H1 (cell line): ENCODE measurements around the gene GIPC2. TPM values are rescaled to one million over a fixed set of nuclear protein-coding genes. Genes with fewer than 3 reads are reported as not detected.

Experiments used
- CTCF ChIA-PET: fragments of 300-600 bp; sonication (Branson Sonifier 250); formaldehyde crosslinking; loops from one replicate; lab custom pipeline; 2021; ENCODE audit not compliant: partially characterized antibody; lab: Charles Lee
- POLR2A ChIA-PET: fragments of 300-600 bp; sonication (Branson Sonifier 250); formaldehyde crosslinking; loops from one replicate; lab custom pipeline; 2021; ENCODE audit warnings: inconsistent platforms; ENCODE audit not compliant: partially characterized antibody; lab: Charles Lee
- DNase-seq, 2 experiments: peaks; one replicate each; pipeline versions ENCODE4 v3.0.0 to v3.0.0-alpha.2; 2010 to 2022; ENCODE audit warnings: low spot score in 2 of 2, low read depth in 1 of 2, mixed read lengths in 1 of 2
- FAIRE-seq: peaks from 2 replicates; lab custom pipeline; 2011; peaks lifted over from hg19 to GRCh38; lab: Jason Lieb, UNC
- H2AFZ ChIP-seq: 2 replicates; pipeline ENCODE4 v1.8.1; 2012; ENCODE audit warnings: low read length, inconsistent platforms
- H2AK5ac ChIP-seq: 2 replicates; pipeline ENCODE4 v1.6.1; 2013; ENCODE audit warnings: low read depth, low read length
- H2BK120ac ChIP-seq: replicated peaks from 2 replicates; pipeline ENCODE3; 2013; ENCODE audit warnings: low read depth, low read length, inconsistent platforms
- H2BK12ac ChIP-seq: 2 replicates; pipeline ENCODE4 v1.6.1; 2013; ENCODE audit warnings: low read depth, low read length
- H2BK15ac ChIP-seq: 2 replicates; pipeline ENCODE4 v1.6.1; 2013; ENCODE audit warnings: low read length
- H2BK20ac ChIP-seq: 2 replicates; pipeline ENCODE4 v1.6.1; 2013; ENCODE audit warnings: low read length
- H2BK5ac ChIP-seq: 2 replicates; pipeline ENCODE4 v1.6.1; 2013; ENCODE audit warnings: low read depth, low read length
- H3K14ac ChIP-seq: 2 replicates; pipeline ENCODE4 v1.6.1; 2013; ENCODE audit warnings: inconsistent platforms; ENCODE audit not compliant: insufficient read length
- H3K18ac ChIP-seq: 2 replicates; pipeline ENCODE4 v1.6.1; 2013; ENCODE audit warnings: low read length; ENCODE audit errors: extremely low read depth
- H3K23ac ChIP-seq: 2 replicates; pipeline ENCODE4 v1.6.1; 2013; ENCODE audit warnings: inconsistent platforms; ENCODE audit not compliant: insufficient read length
- H3K23me2 ChIP-seq: 2 replicates; pipeline ENCODE4 v1.6.1; 2013; ENCODE audit warnings: low read depth, low read length
- H3K27ac ChIP-seq: 2 replicates; pipeline ENCODE4 v1.6.1; 2011; ENCODE audit warnings: low read depth, low read length, inconsistent platforms
- H3K27me3 ChIP-seq, 4 experiments: replicated peaks in 1 of 4; 1 replicate in 1 of 4; 2 replicates in 3 of 4; pipeline versions ENCODE4 v1.6.1 to v1.8.1; 2011 to 2013; ENCODE audit warnings: low read length in 3 of 4, mild to moderate bottlenecking in 3 of 4, inconsistent platforms in 2 of 4, mixed read lengths in 2 of 4, moderate library complexity in 1 of 4; ENCODE audit not compliant: control insufficient read depth in 3 of 4, insufficient read depth in 3 of 4; ENCODE audit errors: extremely low read depth in 1 of 4
- H3K36me3 ChIP-seq, 4 experiments: 2 replicates each; pipeline versions ENCODE4 v1.6.1 to v1.8.1; 2011 to 2013; ENCODE audit warnings: mild to moderate bottlenecking in 4 of 4, low read length in 3 of 4, moderate library complexity in 2 of 4, control low read depth in 1 of 4, inconsistent platforms in 1 of 4; ENCODE audit not compliant: insufficient read depth in 4 of 4, control insufficient read depth in 2 of 4
- H3K4ac ChIP-seq: replicated peaks from 2 replicates; pipeline ENCODE3; 2013; ENCODE audit warnings: low read length, low read depth, mixed read lengths, inconsistent platforms; ENCODE audit not compliant: insufficient read length
- H3K4me1 ChIP-seq, 4 experiments: replicated peaks in 1 of 4; 1 replicate in 1 of 4; 2 replicates in 3 of 4; pipeline versions ENCODE4 v1.6.1 to v1.8.1; 2011 to 2013; ENCODE audit warnings: low read length in 3 of 4, inconsistent platforms in 2 of 4, mixed read lengths in 1 of 4; ENCODE audit not compliant: insufficient read depth in 4 of 4, control insufficient read depth in 3 of 4
- H3K4me2 ChIP-seq, 2 experiments: 2 replicates each; pipeline versions ENCODE4 v1.6.1 to v1.8.1; 2011 to 2013; ENCODE audit warnings: low read depth in 2 of 2, low read length in 2 of 2, control low read depth in 1 of 2, inconsistent platforms in 1 of 2, mild to moderate bottlenecking in 1 of 2; ENCODE audit not compliant: insufficient read depth in 1 of 2
- H3K4me3 ChIP-seq, 4 experiments: fragments of 200-600, 300-600 bp in 1 of 4; sonication (generic), shearing (Covaris generic), sonication (Bioruptor Twin) in 1 of 4; 2 replicates each; pipeline versions ENCODE4 v1.5.1 to v1.8.1; 2011 to 2016; ENCODE audit warnings: low read length in 4 of 4, low read depth in 3 of 4, control low read depth in 2 of 4, inconsistent platforms in 2 of 4, mild to moderate bottlenecking in 2 of 4, mixed read lengths in 1 of 4, moderate library complexity in 1 of 4; ENCODE audit not compliant: insufficient read depth in 2 of 4; ENCODE audit errors: extremely low read depth in 1 of 4
- H3K56ac ChIP-seq: replicated peaks from 2 replicates; pipeline ENCODE3; 2013; ENCODE audit warnings: low read depth, mild to moderate bottlenecking, mixed read lengths, low read length, inconsistent platforms; ENCODE audit not compliant: insufficient read length
- H3K79me1 ChIP-seq: 2 replicates; pipeline ENCODE4 v1.6.1; 2013; ENCODE audit warnings: low read depth, low read length, control low read depth
- H3K79me2 ChIP-seq, 2 experiments: 2 replicates each; pipeline versions ENCODE4 v1.6.1 to v1.8.1; 2012 to 2013; ENCODE audit warnings: low read length in 2 of 2, mild to moderate bottlenecking in 2 of 2, inconsistent platforms in 1 of 2; ENCODE audit not compliant: insufficient read depth in 2 of 2, control insufficient read depth in 1 of 2
- H3K9ac ChIP-seq, 4 experiments: replicated peaks in 1 of 4; 1 replicate in 1 of 4; 2 replicates in 3 of 4; pipeline versions ENCODE4 v1.6.1 to v1.8.1; 2011 to 2013; ENCODE audit warnings: low read depth in 3 of 4, low read length in 3 of 4, control low read depth in 2 of 4, mild to moderate bottlenecking in 2 of 4, moderate library complexity in 2 of 4, inconsistent platforms in 1 of 4; ENCODE audit errors: extremely low read depth in 1 of 4
- H3K9me3 ChIP-seq, 2 experiments: 2 replicates each; pipeline versions ENCODE4 v1.6.1 to v1.8.1; 2012 to 2013; ENCODE audit warnings: mild to moderate bottlenecking in 2 of 2, moderate library complexity in 2 of 2, control low read depth in 1 of 2, inconsistent platforms in 1 of 2, low read depth in 1 of 2, low read length in 1 of 2, mixed read lengths in 1 of 2; ENCODE audit not compliant: insufficient read depth in 2 of 2
- H4K20me1 ChIP-seq, 2 experiments: replicated peaks in 1 of 2; 2 replicates each; pipeline versions ENCODE3 to v1.8.1; 2011 to 2013; ENCODE audit warnings: inconsistent platforms in 2 of 2, low read length in 2 of 2, mild to moderate bottlenecking in 1 of 2; ENCODE audit not compliant: insufficient read depth in 2 of 2, control insufficient read depth in 1 of 2
- H4K5ac ChIP-seq: 2 replicates; pipeline ENCODE4 v1.6.1; 2013; ENCODE audit warnings: low read length, low read depth, mixed read lengths, inconsistent platforms; ENCODE audit not compliant: insufficient read length
- H4K8ac ChIP-seq: 2 replicates; pipeline ENCODE4 v1.8.0; 2013; ENCODE audit warnings: mild to moderate bottlenecking, moderate library complexity, low read length, inconsistent platforms; ENCODE audit not compliant: insufficient read depth; ENCODE audit errors: extremely low read depth
- H4K91ac ChIP-seq: replicated peaks from 2 replicates; pipeline ENCODE3; 2013; ENCODE audit warnings: low read length, mixed read lengths, inconsistent platforms; ENCODE audit not compliant: insufficient read length
- BRCA1 ChIP-seq: IDR thresholded peaks from 2 replicates; pipeline ENCODE4 v1.6.1; 2012; ENCODE audit warnings: low read depth, low read length, improper control_type of control experiment
- CREB1 ChIP-seq: IDR thresholded peaks from 2 replicates; pipeline ENCODE4 v1.6.1; 2012; ENCODE audit warnings: inconsistent platforms
- EP300 ChIP-seq, 2 experiments: IDR thresholded peaks; 1 replicate in 1 of 2; 2 replicates in 1 of 2; pipeline ENCODE4 v1.6.1; 2011 to 2012; ENCODE audit warnings: low read depth in 2 of 2, low read length in 2 of 2, mild to moderate bottlenecking in 2 of 2, borderline replicate concordance in 1 of 2, inconsistent platforms in 1 of 2, moderate library complexity in 1 of 2
- FOSL1 ChIP-seq: IDR thresholded peaks from 2 replicates; pipeline ENCODE4 v1.6.1; 2011; ENCODE audit warnings: mild to moderate bottlenecking, low read depth, low read length, moderate library complexity; ENCODE audit not compliant: insufficient read depth
- KDM1A ChIP-seq: fragments of 200-600, 300-600 bp; sonication (generic); IDR thresholded peaks from 2 replicates; pipeline ENCODE4 v1.7.1; 2016; ENCODE audit warnings: mild to moderate bottlenecking, low read length, borderline replicate concordance
- KDM5A ChIP-seq: fragments of 200-600 bp; IDR thresholded peaks from 2 replicates; pipeline ENCODE4 v1.7.1; 2012; ENCODE audit warnings: mild to moderate bottlenecking, low read length, inconsistent platforms, mixed read lengths
- NRF1 ChIP-seq: IDR thresholded peaks from 2 replicates; pipeline ENCODE4 v1.6.1; 2011; ENCODE audit warnings: mild to moderate bottlenecking, low read depth, low read length, improper control_type of control experiment
- POLR2A ChIP-seq, 2 experiments: IDR thresholded peaks; 1 replicate in 1 of 2; 2 replicates in 1 of 2; pipeline ENCODE4 v1.6.1; 2011; ENCODE audit warnings: low read depth in 2 of 2, low read length in 2 of 2, mild to moderate bottlenecking in 2 of 2; ENCODE audit errors: control extremely low read depth in 1 of 2
- SIX5 ChIP-seq: IDR thresholded peaks from 2 replicates; pipeline ENCODE4 v1.6.1; 2011; ENCODE audit warnings: mild to moderate bottlenecking, low read depth, low read length
- SUZ12 ChIP-seq: fragments of 200-600 bp; sonication (generic); IDR thresholded peaks from 2 replicates; pipeline ENCODE4 v1.6.1; 2012; ENCODE audit warnings: mild to moderate bottlenecking, inconsistent platforms, low read length, moderate library complexity, mixed read lengths
- TBP ChIP-seq: IDR thresholded peaks from 2 replicates; pipeline ENCODE4 v1.6.1; 2011; ENCODE audit warnings: low read depth, low read length, improper control_type of control experiment
- TCF12 ChIP-seq: IDR thresholded peaks from 2 replicates; pipeline ENCODE4 v1.6.1; 2011; ENCODE audit warnings: low read depth, mild to moderate bottlenecking, low read length
- TEAD4 ChIP-seq: IDR thresholded peaks from 2 replicates; pipeline ENCODE4 v1.6.1; 2012; ENCODE audit warnings: low read depth, low read length, inconsistent platforms, mixed read lengths
- WGBS, 2 experiments: shearing (Covaris generic) in 1 of 2; methylation state at CpG; one replicate each; pipeline versions ENCODE4 v1.1.6 to v1.1.7; 2013 to 2015; ENCODE audit warnings: low lambda C conversion rate in 2 of 2, mixed read lengths in 2 of 2, inconsistent platforms in 1 of 2, low coverage in 1 of 2, missing lambda C conversion rate in 1 of 2; ENCODE audit not compliant: insufficient replicate concordance in 2 of 2, insufficient coverage in 1 of 2, insufficient read length in 1 of 2; ENCODE audit errors: extremely low coverage in 1 of 2, missing lambda C conversion rate in 1 of 2; 5-methylcytosine and 5-hydroxymethylcytosine counted together
- polyA plus RNA-seq, 7 experiments: library from polyadenylated mRNA; depleted of rRNA in 3 of 7; stranded (reverse) in 5 of 7; unstranded in 2 of 7; fragments of >200 nt in 5 of 7; fragments of 200-250 nt in 2 of 7; gene quantifications; 1 replicate in 5 of 7; 2 replicates in 1 of 7; 4 replicates in 1 of 7; pipeline versions ENCODE4 v1.2.1 to v1.2.3, GENCODE V29; 2011 to 2013; ENCODE audit warnings: missing spikeins in 2 of 7, mixed read lengths in 2 of 7
- total RNA-seq: library from RNA; stranded (reverse); fragmentation: NEBNext Ultra II Directional; extraction: Animal tissue kit (Norgen Biotek cat#: 25700); gene quantifications from 2 replicates; pipeline ENCODE4 v1.2.1, GENCODE V29; 2021
- TF ChIP-seq, protein P1 (sequence below): IDR thresholded peaks from 2 replicates; pipeline ENCODE4 v1.6.1; 2012; ENCODE audit warnings: inconsistent platforms

The GIPC2 gene
- total and polyA plus RNA-seq, 2 of the 8 experiments (the other 6 are each of a cell fraction or from before 2014, with no cell fraction given), result 0.29 to 0.69 TPM

DNA sequence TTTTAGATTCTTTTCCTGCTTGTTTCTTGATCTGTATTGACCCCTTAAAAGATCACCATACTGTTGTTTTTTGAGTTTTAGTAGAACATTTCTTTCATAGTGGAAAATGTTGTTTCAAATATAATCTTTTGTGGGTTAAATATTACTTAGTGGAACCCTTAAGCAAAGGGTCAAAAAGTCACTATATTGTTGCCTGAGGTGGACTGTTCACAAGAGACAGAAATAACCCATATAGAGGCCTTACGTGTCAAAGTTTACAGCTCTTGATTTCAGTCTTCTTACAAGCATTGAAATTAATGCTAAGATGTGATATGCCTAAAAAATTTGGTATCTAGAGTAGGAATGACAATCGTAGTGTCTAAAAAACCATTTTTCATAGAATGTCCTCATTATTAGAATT is 34.7 kb upstream of the GIPC2 start:
- no peaks in the 10 kb centered on the region for H3K79me2 ChIP-seq
- WGBS, 2 experiments, result 87% methylated on average over 2 of the region's 2 CpGs; no CpG with 5 or more reads in 1 of the 2 experiments
- no peak for FAIRE-seq

More for the DNA sequence above, 34.7 kb upstream of the GIPC2 start:
- H2BK120ac ChIP-seq, result no peak overlapping the region
- no peak overlapping the region for H3K23ac ChIP-seq
- H4K8ac ChIP-seq, result no peak overlapping the region
- no peak overlapping the region for H2AFZ ChIP-seq
- no peak overlapping the region for H2BK20ac ChIP-seq
- H3K18ac ChIP-seq, result no peak overlapping the region
- H3K27me3 ChIP-seq, result no peaks in the 10 kb centered on the region
- no peaks in the 10 kb centered on the region for H3K23me2 ChIP-seq
- ChIA-PET CTCF (no interaction called here), POLR2A (interaction anchor here (0.9 to 1.0 kb wide), 2 partner anchors 18 to 30 kb away, joined by 3 to 4 read pairs; no protein-coding TSS in a partner anchor)
- H2AK5ac ChIP-seq, result no peak overlapping the region
- H3K27ac ChIP-seq, result no peak overlapping the region
- H2BK5ac ChIP-seq, result no peak overlapping the region
- H3K9me3 ChIP-seq, result no peaks in the 10 kb centered on the region
- H3K4me1 ChIP-seq, result 0 out of 7 replicates have a peak, but pooled peaks cover 0 to 2% (median 0%) of the 10 kb centered on the region in 4 experiments
- H3K4ac ChIP-seq, result no peak overlapping the region
- no peaks in the 10 kb centered on the region for H4K20me1 ChIP-seq
- H3K56ac ChIP-seq, result no peak overlapping the region
- H3K9ac ChIP-seq, result no peak overlapping the region
- no peak overlapping the region for H3K4me3 ChIP-seq
- no peaks in the 10 kb centered on the region for H3K79me1 ChIP-seq
- no peak overlapping the region for H3K4me2 ChIP-seq
- TF ChIP-seq KDM5A (no peak), TCF12 (no peak), BRCA1 (no peak), CREB1 (no peak), TBP (no peak), POLR2A (IDR thresholded peaks at IDR 0.05; ENCODE audit: control extremely low read depth in 1 of 2, low read depth in 2 of 2, low read length in 2 of 2) (no peak), SIX5 (no peak), KDM1A (no peak), FOSL1 (no peak), TEAD4 (no peak), NRF1 (no peak), EP300 (IDR thresholded peaks at IDR 0.05; ENCODE audit: borderline replicate concordance in 1 of 2, low read depth in 2 of 2, low read length in 2 of 2) (no peak), SUZ12 (no peak)
- TF ChIP-seq, protein P1, sequence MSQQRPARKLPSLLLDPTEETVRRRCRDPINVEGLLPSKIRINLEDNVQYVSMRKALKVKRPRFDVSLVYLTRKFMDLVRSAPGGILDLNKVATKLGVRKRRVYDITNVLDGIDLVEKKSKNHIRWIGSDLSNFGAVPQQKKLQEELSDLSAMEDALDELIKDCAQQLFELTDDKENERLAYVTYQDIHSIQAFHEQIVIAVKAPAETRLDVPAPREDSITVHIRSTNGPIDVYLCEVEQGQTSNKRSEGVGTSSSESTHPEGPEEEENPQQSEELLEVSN, result no peak
- no peak overlapping the region for H4K91ac ChIP-seq
- H2BK15ac ChIP-seq, result no peak overlapping the region
- no peak overlapping the region for H3K14ac ChIP-seq
- no peak for DNase-seq
- H4K5ac ChIP-seq, result no peak overlapping the region
- H2BK12ac ChIP-seq, result no peak overlapping the region
- H3K36me3 ChIP-seq, result no peaks in the 10 kb centered on the region
